Activated CD4-positive, CD25-positive, alpha-beta regulatory T cell treated with anti-CD3 and anti-CD28 coated beads, Interleukin-2, amount 50 U/mL, for 72 hours (primary cell): ENCODE results near the gene TFEB.
A peak's percentile ranks its signal among the peaks of the same experiment; 100 is the strongest.

Experiments used
- DNase-seq: peaks from one replicate; pipeline ENCODE4 v3.0.0; 2021

TFEB gene

GRCh38 chr6:41687501-41688175 lies 47.8 kb downstream of the TFEB start:
- no peak for DNase-seq

DNA sequence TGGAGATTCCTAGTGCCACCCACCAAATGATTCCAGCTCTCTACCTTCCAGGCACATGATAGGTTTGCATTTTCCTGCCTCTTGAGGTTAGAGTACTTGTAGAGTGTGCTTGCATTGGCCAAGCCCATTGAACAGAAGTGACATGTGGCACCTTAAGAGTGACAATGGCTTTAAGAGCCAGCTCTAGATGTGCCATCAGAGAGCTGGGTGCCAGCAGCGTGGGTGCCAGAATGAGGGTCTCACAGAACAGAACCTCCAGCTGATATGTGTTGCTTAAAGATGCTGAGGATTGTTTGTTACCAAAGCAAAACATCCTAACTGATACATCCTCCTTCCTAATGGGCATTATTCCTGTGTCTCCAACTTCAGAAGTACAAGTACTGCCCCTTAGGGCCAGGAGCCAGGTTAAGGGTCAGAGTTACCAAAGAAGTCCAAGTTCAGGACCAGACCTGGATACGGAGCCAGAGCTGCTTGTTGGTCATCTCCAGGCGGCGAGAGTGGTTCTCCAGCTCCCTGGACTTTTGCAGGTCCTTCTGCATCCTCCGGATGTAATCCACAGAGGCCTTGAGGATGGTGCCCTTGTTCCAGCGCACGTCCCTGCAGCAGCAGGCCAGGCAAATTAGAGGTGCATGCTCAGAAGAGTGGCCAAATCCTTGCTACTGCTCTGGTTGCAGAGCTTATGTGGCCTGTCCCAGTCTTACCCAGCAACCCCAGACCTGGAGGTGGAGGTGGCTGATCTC lies 49.6 kb downstream of the TFEB start:
- DNase-seq = no peak

GRCh38 chr6:41684311-41685180 lies 50.9 kb downstream of the TFEB start:
- no peak for DNase-seq

- DNase-seq = peak; percentile 80
Observed at GRCh38 chr6:41683523-41684310, 51.7 kb downstream of the TFEB start.

DNA sequence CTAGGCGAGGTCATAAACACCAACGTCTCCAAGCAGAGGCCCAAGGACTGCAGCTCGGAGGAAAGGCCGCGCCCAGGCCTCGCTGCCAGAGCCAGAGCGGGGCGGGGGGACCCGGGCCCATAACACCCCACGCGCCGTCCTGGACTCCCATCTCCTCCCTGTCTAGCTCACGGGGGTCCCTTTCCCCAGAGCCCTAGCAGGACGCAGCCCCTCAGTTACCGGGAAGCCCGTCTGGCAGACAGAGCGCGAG lies 52.2 kb downstream of the TFEB start:
- no peak for DNase-seq

DNA sequence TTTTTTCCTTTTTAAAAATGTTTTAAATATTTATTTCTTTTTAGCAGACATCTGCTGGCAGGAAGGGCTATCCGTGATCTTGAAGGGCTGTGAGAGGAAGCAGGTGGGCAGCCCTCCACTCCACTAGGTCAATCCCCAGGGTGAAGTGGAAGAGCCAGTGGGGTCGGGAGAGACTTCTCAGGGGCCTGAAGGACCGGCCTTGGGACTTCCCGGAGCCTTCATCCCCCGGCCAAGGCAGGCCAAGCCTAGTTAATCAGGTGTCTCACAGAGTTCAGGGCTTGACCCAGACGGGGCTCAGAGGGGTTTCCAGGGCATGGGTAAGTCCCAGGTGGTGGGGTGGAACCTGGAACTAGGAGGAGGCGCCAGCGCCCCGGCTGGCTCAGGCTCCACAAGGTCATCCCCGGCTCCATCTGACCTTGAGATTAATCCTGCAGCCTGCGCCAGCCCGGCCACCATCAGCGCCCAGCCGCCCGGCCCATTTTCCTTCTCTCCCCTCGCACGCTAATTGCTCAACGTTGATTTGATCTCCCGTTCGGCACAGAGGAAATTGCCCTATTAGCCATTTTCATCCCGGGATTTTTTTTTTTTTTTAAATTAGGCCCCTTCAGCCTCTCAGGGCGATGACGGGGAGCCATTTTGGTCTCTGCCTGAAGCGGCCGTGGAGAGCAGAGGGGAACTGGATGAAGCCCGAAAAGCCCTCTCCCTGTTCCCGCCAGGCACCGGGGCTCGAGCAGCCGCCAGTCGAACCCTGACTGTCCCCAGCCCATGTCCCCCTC lies 52.7 kb downstream of the TFEB start:
- DNase-seq = no peak

GRCh38 chr6:41682056-41682477 lies 53.3 kb downstream of the TFEB start:
- DNase-seq = peak; percentile 69

- DNase-seq = no peak
Observed at GRCh38 chr6:41680182-41680965, 55.0 kb downstream of the TFEB start.

DNA sequence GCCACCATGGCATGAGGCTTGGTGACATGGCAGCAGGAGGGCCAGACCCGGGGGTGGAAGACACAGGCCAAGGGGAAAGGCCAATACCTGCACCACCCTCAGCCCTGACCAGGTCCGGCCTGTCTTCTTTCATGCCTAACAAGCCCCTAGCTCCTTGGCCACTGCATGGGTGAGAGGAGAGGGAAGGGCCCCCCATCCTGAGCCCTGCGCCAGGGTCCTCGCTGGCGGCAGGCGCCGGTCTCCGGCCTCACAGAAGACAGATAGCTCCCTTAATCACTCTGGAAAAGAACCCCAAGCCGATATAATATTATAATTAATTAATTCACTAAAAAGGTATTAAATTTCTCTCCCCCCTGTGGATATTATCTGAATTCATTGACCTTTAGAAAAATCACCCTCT lies 55.7 kb downstream of the TFEB start:
- DNase-seq = no peak

DNA sequence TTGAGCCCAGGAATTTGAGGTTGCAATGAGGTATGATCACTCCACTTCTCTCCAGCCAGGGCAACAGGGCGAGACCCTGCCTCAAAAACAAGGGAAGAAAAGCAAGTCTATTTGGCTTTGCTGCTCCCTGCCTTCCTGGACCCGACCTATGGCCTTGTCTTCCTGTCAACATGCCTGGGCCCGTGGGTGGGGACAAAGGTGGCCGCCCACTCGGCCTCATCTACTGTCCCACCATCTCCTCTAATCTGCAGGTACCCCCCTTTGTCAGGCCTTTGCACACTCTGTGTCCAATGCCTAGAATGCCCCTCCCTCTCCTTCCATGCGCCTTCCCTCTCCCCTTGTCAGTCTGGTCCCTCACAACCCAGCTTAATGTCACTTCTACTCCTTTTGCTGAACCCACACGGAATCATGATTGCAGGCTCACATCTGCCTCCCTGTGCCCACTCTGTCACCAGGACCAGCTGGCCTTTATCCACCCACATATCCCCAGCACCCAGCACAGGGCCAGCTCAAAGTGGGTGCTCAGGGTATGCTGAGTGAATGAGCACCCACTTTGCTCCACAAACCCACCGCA lies 56.8 kb downstream of the TFEB start:
- no peak for DNase-seq

DNA sequence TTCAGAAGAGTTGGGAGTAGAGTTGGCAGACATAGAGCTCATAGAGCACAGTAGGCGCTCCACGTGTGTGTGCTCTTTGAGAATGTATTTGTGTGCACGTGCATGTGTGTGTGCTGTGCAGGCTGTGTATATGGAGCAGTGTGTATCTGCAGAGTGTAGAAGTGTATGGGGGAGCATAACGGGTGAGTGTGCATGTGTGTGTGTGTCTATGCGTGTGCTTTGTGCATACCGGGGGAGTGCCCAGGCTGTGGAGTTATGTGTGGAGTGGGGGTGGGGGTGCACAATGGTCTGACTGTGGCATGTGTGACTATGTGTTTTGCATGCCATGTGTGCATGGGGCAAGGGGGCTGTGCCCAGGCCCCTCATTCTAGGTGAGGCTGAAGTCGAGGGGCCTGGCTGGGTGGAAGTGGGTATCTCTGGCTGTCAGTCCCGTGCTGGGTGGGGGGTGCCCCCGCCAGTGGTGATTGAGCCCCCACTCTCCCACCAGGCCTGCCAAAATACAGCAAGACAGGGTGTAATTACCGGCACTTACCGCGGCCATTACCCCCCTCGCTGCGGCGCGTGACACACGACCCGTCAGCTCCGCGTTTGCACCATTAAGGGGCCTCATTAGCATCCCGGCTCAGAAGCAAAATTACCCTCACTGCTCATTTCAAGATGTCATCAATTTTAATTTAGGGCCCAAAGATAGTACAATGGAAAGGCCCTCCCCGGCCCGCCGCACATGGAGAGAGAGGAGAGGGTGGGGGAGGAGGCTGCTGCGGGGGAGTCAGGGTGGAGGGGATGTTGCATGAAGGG lies 58.1 kb downstream of the TFEB start:
- no peak for DNase-seq

DNA sequence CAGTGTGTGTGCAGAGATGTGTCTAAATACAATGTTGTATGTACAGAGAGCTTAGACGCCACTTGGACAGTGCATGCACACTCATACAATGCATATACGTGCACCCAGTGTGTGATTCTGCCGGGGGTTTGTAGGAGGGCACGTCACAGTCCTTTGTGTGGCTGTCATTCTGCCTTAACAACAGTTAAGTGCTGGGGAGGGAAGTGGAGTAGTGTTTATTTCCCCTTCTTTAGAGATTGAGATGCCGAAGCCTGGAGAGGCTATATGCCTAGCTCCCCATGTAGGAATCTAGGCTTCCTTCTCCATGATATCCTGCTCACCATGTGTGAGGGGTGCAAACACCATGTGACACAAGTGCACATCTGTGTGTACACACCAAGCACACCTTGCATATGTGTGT lies 59.0 kb downstream of the TFEB start:
- no peak for DNase-seq

DNA sequence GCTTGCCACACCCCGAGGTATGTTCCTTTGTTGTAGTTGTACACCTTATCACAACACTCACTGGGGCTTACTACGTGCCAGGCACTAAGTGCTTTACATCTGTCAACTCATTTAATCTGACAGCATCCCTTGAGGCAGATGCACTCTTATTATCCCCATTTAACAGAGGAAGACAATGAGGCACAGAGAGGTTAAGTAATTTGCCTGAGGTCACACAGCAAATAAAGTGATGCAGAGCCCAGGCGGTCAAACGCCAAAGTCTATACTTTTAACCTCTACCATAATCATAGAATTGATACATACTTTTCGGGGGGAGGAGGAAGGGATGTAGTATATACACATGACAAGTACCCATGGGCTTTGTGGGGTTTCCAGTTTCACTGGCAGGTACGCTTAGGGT lies 59.4 kb downstream of the TFEB start:
- no peak for DNase-seq

- no peak for DNase-seq
Observed at GRCh38 chr6:41675176-41675775, 60.1 kb downstream of the TFEB start.

GRCh38 chr6:41674231-41675000 lies 61.0 kb downstream of the TFEB start:
- DNase-seq = no peak

- no peak for DNase-seq
Observed at GRCh38 chr6:41673704-41674000, 61.8 kb downstream of the TFEB start.

DNA sequence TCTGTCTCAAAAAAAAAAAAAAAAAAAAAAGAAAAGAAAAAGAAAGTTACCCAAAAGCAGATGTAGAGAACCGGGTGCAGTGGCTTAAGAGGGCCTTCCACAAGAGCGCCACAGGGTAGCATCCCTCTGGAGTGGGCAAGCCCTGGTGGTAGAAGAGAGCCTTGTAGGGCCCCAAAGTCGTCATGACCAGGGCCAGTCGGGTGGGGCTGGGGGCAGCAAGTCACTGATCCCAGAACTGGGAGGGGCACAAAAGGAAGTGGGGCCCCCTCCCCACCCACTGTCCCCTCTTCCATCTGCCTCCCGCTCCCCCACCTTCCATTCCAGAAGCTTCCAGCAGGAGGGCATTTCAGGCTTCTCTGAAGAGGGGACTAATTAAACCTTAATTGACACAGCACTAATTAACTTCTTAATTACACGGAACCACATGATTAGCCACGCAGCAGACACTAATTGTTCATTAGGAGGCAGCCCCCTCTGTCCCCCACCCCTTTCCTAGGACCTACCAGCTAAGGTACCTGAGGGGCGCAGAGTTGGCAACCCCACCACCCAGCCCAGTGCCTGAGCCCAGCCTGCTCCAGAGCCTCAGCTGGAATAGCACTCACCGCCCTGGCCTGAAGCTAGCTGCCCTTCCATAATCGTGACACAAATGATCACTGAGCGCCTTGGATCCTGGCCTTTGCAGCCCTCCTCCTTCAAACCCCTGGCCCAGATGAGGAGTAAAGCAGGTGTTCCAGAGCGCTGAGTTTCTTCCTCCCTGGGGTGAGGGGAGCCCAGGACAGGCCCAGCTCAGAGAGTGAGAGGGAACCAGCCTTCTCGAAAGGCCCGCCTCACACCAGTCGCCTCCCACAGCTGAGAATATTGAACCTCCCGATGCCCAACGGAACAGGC lies 62.3 kb downstream of the TFEB start:
- DNase-seq = no peak

- DNase-seq = no peak
Observed at GRCh38 chr6:41672016-41672415, 63.4 kb downstream of the TFEB start.
